Measurements from ENCODE around the gene LCOR.

Gene LCOR

DNA sequence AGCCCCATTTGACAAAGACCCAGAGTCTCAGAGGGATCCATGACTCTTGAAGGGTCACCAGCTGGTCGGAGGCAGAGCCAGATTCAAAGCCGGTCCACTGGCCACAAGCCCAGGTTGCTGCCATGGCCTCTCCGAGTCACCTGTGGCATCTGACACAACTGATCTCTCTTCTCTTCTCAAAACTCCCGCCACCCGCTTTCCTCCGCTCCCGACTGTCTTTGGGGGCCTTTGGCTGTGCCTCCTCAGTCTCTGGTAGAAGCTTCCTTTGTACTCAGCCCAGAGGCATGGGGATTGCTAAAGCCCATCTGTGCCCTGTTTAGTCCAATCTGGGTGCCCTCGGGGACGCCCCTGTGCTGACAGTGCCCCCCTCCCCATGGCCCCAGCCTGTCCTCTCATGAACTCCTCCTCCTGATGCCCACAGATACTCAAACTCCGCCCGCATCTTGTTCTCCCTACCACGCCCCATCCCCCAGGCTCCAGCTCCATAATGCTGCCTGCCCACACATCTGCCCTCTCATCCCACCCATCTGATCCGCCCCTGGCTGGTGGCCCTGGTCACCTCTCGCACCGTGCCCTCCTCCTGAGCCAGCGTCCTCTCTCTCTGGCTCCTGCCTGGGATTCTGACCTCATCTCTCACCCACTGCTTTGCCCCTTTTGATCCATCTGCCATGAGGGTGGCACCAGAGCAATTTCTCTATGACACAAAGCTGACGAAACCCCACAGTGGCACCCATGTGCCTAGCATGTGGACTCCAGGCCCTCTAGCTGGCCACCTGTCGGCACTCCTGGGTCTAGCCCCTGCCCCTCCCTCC is 203.1 kb downstream of the LCOR start:
- no peak for DNase-seq

GRCh38 chr10:97037365-97038361 is 205.6 kb downstream of the LCOR start:
- peak; percentile 82 to 88 (median 87) for DNase-seq

DNA sequence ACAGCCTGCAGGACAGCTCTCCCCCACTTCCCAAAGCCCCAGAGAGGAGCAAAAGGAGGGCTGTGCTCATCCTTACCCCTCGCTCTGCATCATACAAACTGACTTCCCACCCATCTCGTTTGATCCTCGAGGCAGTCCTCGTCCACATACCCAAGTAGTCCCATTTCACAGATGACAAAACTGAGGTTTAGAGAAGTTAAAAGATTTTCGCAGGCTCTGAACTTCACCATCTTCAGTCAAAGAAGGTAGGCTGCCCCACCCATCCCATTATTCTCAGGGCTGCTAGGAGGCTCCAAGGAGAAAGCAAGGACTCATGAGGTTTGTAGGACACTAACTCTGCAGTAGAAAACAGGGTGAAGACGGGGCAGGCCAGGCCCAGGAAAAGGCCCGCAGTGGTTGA is 206.6 kb downstream of the LCOR start:
- DNase-seq = no peak

DNA sequence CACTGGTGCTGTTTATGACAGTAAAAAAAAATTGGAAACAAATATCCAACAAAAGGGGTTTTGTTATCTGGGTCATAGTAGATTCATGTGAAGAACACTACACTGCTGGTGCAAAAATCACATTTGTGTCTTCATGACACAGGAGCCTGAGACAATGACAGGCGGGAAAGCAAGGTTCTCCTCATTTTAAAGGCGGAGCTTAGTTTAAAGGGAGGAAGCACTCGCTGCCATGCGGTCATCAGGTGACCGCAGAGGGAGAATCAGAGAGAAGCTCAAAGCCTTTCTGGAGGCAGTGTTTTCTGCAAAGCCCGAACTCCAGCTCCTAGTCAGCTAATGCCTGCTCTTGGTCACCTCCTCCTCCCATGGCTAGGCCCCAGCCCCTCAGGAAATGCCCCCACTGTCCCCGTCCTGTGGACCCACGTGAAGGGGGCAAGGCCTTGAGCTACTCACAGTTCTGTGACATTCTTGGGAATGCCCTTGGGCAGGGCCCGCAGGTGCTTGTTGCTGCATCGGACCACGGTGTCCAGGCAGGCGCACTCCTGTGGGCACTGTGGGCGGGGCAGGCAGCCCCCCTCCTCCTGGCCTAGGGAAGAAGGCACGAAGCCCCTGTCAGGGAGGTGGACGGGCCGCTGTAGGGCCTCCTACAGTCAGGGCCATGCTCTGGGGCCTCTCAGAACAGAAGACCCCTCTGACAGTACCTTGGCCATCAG is 207.6 kb downstream of the LCOR start:
- peak in 1 of 3 donors; percentile 6 for DNase-seq

DNA sequence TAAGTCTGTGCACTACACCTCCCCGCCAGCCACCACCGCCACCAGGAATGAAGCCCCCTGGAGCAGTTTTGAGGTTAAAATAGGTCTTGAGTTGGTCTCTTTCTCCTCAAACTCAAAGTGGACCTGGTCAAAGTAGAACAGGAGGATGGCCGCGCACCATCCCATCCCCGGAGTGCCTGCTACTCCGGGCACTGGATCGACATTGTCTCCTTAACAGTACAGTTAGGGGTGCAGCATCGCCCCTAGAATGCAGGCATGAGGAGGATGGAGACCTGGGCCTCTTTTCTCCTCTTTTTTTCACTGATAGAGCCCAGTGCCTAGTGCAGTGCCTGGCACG is 208.1 kb downstream of the LCOR start:
- DNase-seq = no peak

DNA sequence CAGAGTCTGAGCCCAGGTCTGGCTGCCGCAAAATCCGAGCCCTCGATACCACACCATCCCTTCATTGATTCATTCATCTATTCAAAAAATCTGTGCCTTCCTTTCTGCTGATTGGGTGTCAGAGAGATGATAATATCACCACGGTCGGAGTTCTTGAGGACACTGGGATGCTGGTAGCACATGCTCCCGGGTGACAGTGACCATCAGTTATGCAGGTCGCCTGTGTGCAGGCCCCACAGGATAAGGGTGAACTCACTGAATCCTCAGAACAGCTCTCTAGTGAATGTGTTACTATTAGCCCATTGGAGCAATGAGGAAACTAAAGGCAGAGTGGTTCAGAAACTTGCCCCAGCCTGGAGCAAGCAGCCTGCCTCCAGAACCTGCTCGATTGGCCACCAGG is 208.6 kb downstream of the LCOR start:
- DNase-seq = no peak

DNA sequence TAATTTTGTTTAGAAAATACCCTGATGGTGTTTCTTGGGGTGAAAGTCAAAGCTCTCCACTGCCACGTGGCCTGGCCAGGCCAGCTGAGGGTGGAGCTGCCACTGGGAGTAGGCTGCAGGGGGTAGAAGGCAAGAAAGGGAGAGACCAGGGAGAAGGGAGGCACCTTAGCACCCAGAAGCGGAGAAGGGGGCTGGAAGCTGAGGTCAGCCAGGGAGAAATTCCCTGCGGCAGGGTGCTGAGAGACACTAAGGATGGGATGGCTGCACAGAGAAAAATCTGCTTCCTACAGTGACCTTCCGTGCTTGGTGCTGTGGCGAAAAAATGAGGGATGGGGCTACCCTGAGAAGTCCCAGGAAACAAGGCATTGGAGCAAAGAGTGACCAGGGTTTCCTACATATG is 210.0 kb downstream of the LCOR start:
- DNase-seq = no peak

- no peak for DNase-seq
Observed at GRCh38 chr10:97042716-97043562, 210.8 kb downstream of the LCOR start.

GRCh38 chr10:97043563-97043855 is 211.4 kb downstream of the LCOR start:
- no peak for DNase-seq
